Measurements from ENCODE around the gene USP10. TPM values are rescaled to one million over a fixed set of nuclear protein-coding genes. Genes with fewer than 3 reads are reported as not detected.

The USP10 gene
- total and polyA plus RNA-seq, 4 donors = 18.5 to 77.5 (median 63.0) TPM

GRCh38 chr16:84737192-84738011, 37.6 kb downstream of the USP10 start:
- H3K9me3 ChIP-seq (ENCODE audit: control insufficient read depth in 4 of 4, insufficient read depth in 3 of 4, low read length in 3 of 4) = no peaks in the 10 kb centered on the region
- DNase-seq = peak in 1 of 3 donors; percentile 32
- no peaks in the 10 kb centered on the region for H3K27me3 ChIP-seq (ENCODE audit: control insufficient read depth in 3 of 3, insufficient read depth in 3 of 3, low read length in 2 of 3)
- H3K9ac ChIP-seq (ENCODE audit: insufficient read depth in 1 of 2, low read length in 2 of 2) = no peak overlapping the region
- peak overlapping the region in 1 of 2 donors; percentile 35 for H3K27ac ChIP-seq (ENCODE audit: low read depth in 1 of 2, low read length in 1 of 2)
- TF ChIP-seq, protein P1, sequence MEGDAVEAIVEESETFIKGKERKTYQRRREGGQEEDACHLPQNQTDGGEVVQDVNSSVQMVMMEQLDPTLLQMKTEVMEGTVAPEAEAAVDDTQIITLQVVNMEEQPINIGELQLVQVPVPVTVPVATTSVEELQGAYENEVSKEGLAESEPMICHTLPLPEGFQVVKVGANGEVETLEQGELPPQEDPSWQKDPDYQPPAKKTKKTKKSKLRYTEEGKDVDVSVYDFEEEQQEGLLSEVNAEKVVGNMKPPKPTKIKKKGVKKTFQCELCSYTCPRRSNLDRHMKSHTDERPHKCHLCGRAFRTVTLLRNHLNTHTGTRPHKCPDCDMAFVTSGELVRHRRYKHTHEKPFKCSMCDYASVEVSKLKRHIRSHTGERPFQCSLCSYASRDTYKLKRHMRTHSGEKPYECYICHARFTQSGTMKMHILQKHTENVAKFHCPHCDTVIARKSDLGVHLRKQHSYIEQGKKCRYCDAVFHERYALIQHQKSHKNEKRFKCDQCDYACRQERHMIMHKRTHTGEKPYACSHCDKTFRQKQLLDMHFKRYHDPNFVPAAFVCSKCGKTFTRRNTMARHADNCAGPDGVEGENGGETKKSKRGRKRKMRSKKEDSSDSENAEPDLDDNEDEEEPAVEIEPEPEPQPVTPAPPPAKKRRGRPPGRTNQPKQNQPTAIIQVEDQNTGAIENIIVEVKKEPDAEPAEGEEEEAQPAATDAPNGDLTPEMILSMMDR (IDR thresholded peaks at IDR 0.05; ENCODE audit: control extremely low read depth, extremely low read depth) = no peak
- H3K36me3 ChIP-seq (ENCODE audit: control insufficient read depth in 4 of 4, insufficient read depth in 4 of 4, low read length in 4 of 4) = peaks cover 2 to 7% (median 6%) of the 10 kb centered on the region in 4 donors
- peaks cover 5 to 31% (median 9%) of the 10 kb centered on the region in 5 donors for H3K4me1 ChIP-seq (ENCODE audit: control insufficient read depth in 5 of 5, insufficient read depth in 5 of 5, low read length in 5 of 5)
- peak; percentile 56 for ATAC-seq (ENCODE audit: insufficient read depth, low FRiP score)
- H3K4me3 ChIP-seq = no peak overlapping the region
- WGBS, 2 donors = 72 to 80% methylated on average over 12 of the region's 12 CpGs

DNA sequence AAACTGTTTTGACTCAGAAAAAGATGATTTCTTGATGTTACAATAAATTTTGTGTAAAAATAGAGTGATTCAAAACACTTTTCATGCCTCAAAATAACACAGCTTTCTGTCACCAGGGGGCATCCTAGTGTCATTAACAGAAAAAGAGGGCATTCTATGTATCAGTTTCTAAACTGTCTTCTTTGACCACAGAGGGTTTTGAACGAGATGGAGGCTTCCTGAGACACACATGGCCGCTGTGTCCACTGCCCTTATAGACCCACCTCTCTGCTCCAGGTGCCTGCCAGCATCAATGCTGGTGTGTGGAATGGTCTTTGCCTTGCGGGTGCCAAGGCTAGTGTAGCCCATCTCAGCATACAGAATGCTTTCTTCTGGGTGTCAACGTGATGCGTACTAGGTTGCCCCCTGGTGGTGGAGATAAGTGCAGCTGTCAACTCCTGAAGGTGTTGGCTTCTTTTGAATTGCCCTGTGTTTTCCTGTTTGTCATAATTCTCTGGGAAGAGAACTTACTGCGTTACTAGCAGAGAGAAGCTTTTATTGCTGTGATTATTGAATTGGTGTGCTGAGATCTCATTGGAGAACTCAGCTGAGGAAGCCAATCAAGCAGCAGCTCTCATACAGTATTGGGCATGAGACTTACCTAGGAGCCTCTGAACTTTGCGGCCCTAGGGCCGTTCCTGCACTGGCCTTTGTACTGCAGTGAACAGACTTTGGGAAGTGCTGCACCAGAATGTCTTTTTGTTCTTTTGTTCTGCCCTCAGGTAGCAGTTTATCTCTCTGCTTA, 38.6 kb downstream of the USP10 start:
- DNase-seq (peak; percentile 64 to 74 (median 71)), ATAC-seq (ENCODE audit: insufficient read depth, low FRiP score) (peak; percentile 75)
- Histone ChIP-seq H3K9me3 (ENCODE audit: control insufficient read depth in 4 of 4, insufficient read depth in 3 of 4, low read length in 3 of 4) (no peaks in the 10 kb centered on the region), H3K27me3 (ENCODE audit: control insufficient read depth in 3 of 3, insufficient read depth in 3 of 3, low read length in 2 of 3) (no peaks in the 10 kb centered on the region), H3K4me1 (ENCODE audit: control insufficient read depth in 5 of 5, insufficient read depth in 5 of 5, low read length in 5 of 5) (peaks cover 5 to 32% (median 9%) of the 10 kb centered on the region in 5 donors), H3K27ac (ENCODE audit: low read depth in 1 of 2, low read length in 1 of 2) (peak overlapping the region in 1 of 2 donors; percentile 66), H3K36me3 (ENCODE audit: control insufficient read depth in 4 of 4, insufficient read depth in 4 of 4, low read length in 4 of 4) (peaks cover 3 to 6% (median 5%) of the 10 kb centered on the region in 4 donors), H3K4me3 (no peak overlapping the region), H3K9ac (ENCODE audit: insufficient read depth in 1 of 2, low read length in 2 of 2) (no peak overlapping the region)
- TF ChIP-seq, protein P1 (IDR thresholded peaks at IDR 0.05; ENCODE audit: control extremely low read depth, extremely low read depth) = peak; percentile 78
- WGBS, 2 donors = 32 to 37% methylated on average over 8 of the region's 8 CpGs

DNA sequence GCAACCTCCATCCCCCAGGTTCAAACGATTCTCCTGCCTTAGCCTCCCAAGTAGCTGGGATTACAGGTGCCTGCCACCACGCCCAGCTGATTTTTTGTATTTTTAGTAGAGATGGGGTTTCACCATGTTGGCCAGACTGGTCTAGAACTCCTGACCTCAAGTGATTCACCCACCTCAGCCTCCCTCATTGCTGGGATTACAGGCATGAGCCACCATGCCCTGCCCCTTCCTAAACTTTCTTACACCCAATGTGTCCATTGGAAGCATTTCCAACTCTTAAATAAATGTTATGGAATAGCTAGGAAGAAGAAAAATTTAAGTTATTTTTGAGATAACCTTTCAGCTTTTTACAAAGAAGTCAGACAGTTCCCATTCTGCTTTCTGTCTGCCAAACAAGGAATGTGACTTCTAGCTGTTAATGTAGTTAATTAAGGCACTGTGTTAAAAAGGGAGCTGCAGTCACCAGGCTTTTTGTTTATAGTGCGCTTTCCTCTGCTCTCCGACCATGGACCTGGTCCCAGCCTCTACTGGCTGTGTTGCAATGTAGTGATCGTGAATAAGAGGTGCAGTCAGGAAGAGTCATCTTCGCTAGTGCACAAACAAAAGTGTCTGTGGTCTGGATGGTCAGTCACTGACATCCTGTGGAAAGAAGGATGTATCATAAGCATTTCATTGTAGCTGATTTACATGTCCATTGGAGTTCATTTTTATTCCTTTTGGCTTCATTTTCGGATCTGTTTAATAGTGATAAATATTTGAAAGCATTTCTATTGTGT, 39.7 kb downstream of the USP10 start:
- Histone ChIP-seq H3K4me1 (ENCODE audit: control insufficient read depth in 5 of 5, insufficient read depth in 5 of 5, low read length in 5 of 5) (peaks cover 5 to 32% (median 9%) of the 10 kb centered on the region in 5 donors), H3K27me3 (ENCODE audit: control insufficient read depth in 3 of 3, insufficient read depth in 3 of 3, low read length in 2 of 3) (no peaks in the 10 kb centered on the region), H3K27ac (ENCODE audit: low read depth in 1 of 2, low read length in 1 of 2) (no peak overlapping the region), H3K4me3 (no peak overlapping the region), H3K9ac (ENCODE audit: insufficient read depth in 1 of 2, low read length in 2 of 2) (no peak overlapping the region), H3K36me3 (ENCODE audit: control insufficient read depth in 4 of 4, insufficient read depth in 4 of 4, low read length in 4 of 4) (peaks cover 0 to 3% (median 1%) of the 10 kb centered on the region in 4 donors), H3K9me3 (ENCODE audit: control insufficient read depth in 4 of 4, insufficient read depth in 3 of 4, low read length in 3 of 4) (no peaks in the 10 kb centered on the region)
- TF ChIP-seq, protein P1 (IDR thresholded peaks at IDR 0.05; ENCODE audit: control extremely low read depth, extremely low read depth) = no peak
- ATAC-seq (ENCODE audit: insufficient read depth, low FRiP score) (no peak), DNase-seq (peak in 2 of 3 donors; percentile 12 to 48)
- WGBS, 2 donors = 62 to 66% methylated on average over 7 of the region's 7 CpGs
